RKO (cell line): ENCODE data around the gene HOXA10.

Experiments
- DNase-seq: peaks from one replicate; pipeline ENCODE4 v3.0.0-alpha.2; 2016; ENCODE audit warnings: low spot score

The HOXA10 gene

DNA sequence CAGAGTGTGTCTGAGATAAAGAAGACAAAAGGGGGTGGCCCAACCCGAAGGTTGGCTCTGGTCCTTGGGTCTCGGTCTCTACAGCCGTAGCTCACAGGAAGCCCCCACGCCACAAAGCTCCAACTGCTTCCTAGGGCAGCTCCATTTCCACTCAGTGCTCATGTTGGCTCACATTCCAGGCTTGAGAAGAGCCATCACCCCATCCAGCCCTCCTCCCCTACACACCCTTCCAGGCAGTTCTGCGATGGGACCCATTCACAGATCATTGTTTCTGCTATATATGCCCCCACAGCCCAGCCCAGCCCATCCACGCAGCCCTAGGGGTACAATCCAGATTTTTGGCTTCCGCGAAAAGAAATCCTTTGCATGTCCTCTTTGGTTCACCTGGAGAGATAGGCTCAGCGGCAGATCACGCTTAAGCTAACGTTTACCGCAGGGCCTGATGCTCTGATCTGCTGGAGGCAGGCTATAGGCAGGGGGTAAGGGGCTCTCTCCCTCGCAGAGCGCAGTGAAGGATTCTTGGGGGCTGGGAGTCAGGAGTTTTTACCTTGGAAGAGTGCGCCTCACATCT lies 17.1 kb upstream of the HOXA10 start:
- no peak for DNase-seq

DNA sequence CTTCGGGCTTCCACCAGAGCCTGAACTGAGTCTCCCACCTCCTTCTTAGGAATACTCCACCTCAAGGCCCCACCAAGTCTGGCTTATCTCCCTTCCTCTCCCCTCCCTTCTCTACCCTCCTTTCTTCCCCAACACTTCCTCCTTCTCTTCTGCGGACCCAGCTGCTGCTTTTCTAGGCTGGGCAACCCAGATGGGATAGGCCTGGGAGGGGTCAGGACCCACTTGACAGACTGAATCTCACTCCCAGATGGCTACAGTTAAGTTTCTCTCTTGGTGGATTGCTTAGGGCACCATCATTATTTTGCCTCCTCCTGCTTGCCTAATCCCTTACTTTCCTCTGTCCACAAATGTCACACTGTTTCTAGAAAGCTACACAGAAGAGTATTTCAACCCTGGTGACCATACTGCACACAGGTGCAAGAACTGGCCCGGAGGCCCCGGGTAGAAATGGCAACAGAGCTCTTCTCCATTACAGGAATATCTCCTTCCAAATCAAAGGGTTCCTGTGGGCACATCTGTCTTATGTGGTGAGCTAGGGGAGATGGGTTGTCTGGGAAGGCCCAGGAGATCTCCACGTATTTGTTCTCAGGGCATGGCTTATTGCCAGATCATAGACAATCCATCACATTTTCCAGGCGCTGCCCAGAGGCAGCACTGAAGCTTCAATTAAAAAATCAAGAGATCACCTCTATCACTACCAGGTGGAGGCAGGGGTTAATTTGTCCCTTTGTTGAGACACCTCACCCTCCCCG lies 16.1 kb upstream of the HOXA10 start:
- DNase-seq: no peak

DNA sequence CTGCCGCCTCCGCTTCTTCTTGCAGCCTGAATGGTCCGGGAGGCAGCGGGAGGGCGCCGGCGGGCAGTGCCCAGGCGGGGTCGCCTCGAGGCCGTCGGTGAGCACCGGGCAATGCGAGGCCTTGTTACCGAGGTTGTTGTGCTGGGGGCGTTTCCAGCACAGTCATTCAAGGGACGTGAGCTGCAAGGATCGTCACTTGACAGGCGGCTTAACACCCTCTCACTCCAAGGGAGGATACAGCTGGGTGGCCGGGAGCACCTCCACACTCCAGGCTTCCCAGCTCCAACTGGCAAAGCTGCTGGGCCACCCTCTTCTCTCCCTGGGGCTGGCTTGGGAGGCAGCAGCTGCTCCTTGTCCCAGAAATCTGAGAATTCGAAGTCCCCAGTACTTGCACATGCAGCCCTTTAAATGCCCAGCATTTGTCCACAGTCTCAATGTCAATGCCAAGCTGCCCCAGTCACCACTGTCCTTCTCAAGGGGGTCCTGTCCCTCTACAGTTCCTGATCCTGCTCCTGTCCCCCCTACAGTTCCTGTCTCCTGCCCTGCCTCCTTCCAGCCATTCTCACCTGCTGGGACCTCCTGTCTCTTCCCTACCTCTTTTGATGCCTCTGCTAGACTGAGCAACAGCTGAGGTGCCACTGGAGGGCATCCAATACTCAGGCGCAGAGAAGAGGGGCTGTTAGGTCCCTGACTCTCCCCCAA lies 15.3 kb upstream of the HOXA10 start:
- no peak for DNase-seq

DNA sequence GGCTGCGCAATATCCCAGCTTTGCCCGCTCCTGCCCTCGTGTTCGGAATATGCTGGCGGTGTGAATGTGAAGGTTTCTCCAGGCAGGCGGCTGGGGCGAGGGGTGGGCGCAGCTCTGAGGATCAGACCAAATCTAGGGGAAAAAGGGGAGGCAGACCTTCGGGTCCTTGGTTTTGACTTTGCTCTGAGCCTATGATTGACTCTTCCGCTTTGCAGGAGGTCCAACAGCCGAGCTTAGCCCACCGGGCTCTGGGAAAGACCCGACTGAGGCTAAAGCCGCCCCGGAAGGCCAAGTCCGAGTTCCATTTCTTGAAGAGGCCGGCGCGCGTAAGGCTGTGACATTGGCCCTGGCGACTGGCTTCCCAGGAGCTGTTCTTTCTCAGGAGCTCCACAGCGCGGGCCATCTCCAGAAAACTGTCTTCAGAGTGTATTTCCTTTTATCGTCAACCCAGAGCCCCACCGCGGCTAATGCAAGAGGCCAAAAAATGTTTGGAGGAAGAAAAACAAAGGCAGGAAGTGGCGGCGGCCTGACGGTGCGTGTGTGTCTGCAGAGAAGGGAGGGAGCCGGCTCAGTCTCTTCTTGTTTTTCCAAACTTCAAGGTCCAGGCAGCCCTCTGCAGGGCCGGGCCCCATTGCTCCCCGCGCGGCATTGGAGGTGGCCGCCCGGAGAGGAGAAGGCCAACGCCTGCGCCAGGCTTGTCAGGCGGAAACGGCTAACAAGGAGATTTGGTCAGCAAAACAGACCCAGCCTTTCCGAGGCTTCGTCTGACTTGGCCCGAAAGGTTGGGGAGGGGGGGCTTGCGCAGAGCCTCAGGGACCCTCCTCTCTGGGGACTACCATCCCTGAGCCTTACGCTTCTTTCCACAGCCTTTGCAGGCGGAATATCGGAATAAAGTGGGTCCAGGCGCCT lies 14.5 kb upstream of the HOXA10 start:
- DNase-seq: no peak

DNA sequence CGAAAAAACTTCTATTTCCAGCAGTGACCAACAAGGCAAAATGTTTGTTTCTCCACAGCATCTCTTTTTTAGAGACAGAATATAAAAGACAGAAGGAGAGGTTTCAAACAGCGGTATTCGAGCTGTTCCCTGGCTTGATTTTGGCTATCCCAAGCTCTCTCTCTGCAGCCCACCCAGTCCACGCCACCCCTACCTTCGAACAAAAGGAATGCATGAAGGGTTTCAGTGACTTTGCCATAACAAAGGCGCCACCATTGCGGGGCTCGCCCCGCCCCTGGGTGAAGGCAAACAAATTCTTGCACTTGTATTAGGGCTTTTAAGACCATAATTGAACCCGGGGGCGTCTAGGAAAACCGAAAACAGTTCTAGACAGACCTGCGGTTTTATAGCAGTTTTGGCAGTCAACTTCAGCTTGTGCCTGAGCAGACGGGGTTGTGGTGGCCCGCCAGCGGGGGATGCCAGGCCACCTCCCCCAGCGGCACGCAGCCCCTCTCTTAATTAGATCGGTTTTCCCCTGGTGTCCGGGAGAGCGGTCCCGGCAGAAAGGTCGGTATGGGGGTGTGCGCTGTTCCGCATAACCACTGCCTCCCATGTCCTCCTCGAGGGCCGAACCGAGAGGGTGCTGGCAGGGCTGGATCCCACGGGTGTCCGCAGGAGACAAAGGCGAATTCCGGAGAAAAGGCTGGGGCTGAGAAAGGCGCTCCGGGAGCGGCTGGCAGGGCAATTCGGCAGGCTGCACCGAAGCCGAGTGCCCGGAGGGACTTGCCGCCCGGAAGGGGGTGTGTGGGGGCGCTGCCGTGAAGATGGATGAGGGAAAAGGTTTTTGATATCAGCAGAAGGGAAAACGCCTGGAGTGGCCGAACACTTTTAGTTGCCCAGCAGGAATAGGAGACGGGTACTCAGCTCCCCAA lies 13.6 kb upstream of the HOXA10 start:
- no peak for DNase-seq

DNA sequence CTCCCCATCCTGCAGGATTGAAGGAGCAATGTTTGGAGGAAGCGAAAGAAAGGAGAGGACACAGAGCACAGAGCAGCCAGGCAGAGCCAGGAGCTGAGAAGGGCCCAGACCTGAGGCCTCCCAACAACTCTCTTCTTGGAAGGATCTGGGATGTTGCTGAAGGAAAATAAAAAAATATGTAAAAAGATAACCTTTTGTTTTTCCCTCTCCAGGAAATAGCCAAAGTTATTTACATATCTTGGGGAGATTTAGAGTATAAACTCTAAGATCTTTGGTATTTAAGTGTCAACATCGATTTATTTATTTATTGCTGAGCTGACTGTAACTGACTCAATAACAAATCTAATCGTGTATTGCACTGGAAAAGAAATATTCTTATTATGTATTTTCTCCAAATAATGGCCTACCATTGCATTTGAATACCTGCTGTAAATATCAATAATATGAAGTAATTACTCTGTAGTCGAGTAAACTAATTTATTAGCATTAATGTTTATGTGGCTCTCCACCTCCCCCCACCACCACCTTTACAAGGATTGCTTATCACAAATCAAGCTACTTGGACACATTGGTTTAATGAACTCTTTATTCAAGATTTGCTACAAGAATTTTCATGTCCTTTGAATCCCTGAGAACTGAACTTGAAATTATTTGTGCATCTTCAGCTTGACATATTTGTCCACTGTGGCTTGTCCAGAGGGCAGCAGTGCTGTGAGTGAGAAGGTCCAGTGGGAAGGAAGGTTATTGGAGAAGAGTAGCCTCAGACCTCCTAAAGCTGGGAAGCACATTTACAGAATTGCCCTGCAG lies 12.8 kb upstream of the HOXA10 start:
- no peak for DNase-seq

DNA sequence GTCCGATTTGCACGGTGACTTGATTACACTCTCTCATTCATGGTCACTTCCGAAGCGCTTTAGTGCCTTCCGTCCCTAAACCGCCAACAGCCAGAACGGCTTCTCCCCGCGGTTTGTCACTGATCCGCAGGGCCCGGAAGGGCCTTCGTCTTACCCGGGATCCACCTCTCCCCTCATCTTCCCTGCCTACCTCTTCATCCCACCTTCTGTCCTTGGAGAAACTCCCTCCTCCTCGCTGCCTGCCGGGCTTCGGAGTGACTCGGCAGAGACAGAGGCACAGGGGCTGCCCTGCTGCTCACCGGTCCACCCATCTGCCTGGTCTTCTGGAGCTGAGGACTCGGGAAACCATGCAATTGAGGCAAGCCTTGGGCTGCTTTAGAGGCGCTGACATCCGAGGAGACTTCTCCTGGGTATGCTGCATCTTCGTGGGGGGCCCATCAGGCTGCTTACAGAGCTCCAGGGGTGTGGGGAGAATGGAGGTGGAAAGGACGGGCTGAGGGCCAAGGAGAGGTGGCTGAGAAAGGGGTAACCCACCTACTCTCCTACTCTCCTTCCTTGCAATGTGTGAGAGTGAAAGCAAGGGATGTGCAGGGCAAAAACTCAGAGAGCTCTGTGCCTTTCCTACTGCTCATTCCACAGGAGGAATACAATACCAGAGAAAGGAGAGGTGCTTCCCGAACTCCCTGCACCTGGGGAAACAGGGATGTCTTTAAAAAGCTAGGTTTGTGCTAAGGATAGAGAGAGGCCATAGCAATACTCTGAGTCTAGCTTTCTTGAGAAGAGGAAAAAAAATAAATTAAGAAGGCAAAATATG lies 11.9 kb upstream of the HOXA10 start:
- DNase-seq: no peak

DNA sequence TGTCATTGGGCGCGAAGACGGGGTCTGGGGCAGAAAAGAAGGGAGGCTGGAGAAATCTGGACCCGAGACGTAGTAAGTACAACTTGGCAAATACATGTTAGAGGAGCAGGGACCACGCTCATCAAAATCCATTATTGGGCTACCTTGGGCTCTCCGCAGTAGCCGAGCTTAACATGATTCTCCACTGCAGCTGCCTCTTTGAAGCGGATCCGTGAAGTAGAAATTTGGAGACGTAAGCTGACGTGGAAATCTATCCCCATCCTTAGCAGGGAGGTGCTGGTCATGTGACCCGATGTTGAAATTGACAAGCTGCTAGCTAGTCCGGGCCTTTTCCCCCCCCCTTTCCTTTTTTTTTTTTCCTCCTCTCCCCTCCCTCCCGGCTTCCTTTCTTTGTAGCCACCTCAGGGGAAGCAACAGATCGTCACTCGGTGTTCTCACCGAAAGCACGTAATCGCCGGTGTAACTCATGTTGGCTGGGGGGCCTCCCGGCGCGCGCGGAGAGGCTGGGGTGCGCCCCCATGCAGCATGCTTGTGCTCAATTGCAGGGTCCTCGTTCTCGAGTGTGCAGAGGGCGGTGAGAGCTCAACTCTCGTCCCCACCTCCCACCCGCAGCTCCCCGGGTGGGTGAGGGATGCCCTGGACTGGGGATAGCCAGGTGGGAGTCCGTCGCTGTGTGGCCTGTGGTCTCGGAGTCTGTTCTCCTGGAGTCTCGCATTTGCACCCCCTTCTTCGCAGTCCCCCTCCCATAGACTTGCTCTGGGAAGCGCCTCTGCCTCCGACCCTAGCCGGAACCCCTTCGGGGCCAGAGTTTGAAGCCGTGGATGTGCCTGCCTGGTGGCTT lies 11.1 kb upstream of the HOXA10 start, which contains the start of gene HOXA11:
Gene HOXA11, minus strand, starts transcription at position 220 of the 841 bp plus-strand sequence. Its CDS starts 88 bp downstream, at position 132.
- DNase-seq: peak; percentile 79

DNA sequence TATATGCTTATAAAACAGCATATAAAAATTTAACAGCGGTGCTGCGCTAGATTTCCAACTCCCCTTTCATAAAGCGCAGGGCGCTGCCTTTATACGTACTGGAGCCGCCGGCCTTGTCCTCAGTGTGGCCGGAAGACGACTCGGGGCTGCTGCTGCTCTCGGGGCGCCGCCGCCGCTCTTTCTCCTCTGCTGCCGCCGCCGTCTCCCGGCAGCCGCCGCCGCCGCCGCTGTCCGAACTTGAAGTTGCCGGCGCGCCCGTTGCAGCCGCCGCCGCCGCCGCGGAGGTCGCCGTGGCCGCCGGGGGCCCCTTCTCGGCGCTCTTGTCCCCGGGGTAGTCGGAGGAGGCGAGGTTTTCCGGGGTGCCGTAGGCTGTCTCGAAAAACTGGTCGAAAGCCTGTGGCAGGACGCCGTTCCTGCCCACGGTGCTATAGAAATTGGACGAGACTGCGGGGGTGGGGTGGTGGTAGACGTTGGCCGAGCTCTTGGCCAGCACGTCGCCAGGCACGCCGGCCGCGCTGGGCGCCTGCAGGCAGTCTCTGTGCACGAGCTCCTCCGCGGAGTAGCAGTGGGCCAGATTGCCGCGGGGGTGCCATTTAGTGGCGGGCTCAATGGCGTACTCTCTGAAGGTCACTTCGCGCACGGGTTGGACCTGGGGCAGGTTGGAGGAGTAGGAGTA lies 10.4 kb upstream of the HOXA10 start:
- DNase-seq: peak; percentile 68

DNA sequence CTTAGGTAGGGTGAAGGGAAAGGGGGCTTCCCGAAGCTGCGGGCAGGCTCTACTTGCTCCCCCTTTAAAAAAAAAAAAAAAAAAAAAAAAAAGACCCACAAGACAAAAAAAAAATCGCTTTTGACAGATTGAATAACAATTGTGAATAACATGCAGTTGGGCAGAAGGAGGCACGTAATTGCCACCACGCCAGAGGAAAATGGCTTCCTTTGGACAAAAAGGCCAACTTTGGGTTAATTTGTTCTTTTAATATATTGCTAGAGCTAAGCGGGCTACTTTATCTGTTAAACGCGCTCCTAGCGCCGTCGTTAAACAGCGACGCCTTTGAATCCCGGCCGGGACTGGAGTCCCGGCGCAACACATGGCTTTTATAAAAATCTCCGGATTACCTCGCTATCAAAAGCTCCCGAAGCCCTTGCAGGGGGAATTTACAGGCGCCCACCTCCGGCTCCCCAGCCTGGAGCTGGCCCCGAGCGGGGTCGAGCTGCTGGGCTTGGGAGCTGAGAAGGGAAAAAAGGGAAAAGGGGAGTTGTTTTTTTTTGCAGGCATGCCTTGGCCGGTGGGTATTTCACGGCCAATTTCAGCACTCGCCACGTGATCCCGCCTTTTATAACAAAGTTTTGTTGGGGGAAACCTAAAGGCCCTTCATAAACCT lies 9.7 kb upstream of the HOXA10 start:
- peak; percentile 39 for DNase-seq

DNA sequence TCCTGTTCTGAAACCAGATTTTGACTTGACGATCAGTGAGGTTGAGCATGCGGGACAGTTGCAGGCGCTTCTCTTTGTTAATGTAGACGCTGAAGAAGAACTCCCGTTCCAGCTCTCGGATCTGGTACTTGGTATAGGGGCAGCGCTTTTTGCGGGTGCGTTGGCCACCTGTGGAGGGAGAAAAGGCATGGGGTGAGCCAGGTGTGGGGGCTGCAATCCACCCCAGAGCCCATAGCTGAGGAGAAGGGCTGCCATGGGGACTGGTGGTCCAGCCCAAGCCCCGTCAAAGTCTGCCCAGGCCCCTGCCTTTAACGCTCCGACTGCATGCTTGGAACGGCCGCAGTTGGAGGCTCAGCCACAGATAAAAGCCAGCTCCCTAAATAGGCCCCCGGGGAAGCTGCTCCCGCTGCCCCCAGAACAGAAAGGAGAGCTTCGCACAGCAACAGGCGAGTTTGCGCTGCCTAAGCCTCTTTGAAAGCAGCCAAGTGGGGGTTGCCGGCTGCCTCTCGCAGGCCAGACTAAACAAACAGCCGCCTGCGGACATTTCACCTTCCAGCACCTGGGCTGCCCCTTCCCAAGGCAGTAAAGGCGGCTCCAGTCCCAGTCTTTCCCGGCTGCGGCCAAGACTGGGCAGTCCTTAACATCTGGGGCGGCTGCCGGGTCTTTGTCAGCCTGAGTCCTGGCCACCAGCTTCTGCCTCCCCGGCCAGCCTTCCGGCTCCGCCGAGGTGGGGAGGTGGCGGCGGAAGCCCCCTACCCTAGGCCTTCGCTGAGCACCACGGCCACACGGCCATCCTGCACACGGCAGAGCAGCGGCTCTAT lies 9.0 kb upstream of the HOXA10 start:
- peak; percentile 39 for DNase-seq

DNA sequence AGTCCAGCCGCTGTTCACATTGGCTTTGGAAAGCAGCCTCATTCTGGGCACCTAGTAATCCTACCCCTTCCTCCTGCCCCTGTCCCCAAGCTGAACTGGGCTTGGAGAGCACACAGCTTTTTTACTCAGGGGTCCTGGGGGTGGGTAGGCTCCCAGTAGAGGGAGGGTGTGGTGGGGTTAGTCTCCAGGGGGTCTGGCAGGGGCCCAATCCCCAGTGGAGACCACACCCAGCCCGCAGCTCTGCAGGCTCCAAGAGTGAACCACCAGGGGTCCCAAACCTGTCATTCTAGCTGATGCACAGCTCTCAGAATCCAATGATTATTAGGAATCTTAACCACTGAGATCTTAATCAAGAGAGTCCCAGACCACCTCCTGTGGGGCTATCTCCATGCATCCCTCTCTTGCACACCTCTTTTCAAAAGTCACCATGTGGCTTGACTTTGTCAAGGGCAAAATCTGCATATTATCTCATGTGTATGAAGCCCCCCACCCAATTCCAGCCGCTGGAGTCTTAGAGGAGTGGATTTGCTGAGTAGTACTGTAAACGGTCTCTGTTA lies 8.2 kb upstream of the HOXA10 start:
- DNase-seq: no peak

DNA sequence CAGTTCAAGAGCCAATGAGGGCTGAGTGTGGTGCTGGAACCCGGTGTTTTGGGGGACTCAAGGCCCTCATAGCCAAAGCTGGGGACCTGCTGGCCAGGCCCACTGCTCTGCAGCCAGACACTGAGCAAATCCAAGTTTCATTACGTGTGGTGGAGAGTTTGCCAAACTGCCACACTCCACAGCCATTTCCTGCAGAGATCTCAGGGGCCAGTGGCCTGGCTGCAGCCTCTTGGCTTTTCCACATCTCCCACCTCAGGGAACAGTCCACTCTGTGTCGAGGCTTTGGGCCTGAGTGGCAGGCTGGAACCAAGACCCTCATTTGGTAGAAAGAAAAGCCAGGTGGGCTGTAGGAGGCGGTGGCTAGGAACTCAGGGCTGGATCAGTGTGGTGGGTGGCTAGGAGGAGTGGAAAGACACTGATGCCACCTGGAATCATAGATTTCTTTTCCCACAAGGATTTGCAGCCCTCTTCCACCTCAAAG lies 7.7 kb upstream of the HOXA10 start:
- no peak for DNase-seq

DNA sequence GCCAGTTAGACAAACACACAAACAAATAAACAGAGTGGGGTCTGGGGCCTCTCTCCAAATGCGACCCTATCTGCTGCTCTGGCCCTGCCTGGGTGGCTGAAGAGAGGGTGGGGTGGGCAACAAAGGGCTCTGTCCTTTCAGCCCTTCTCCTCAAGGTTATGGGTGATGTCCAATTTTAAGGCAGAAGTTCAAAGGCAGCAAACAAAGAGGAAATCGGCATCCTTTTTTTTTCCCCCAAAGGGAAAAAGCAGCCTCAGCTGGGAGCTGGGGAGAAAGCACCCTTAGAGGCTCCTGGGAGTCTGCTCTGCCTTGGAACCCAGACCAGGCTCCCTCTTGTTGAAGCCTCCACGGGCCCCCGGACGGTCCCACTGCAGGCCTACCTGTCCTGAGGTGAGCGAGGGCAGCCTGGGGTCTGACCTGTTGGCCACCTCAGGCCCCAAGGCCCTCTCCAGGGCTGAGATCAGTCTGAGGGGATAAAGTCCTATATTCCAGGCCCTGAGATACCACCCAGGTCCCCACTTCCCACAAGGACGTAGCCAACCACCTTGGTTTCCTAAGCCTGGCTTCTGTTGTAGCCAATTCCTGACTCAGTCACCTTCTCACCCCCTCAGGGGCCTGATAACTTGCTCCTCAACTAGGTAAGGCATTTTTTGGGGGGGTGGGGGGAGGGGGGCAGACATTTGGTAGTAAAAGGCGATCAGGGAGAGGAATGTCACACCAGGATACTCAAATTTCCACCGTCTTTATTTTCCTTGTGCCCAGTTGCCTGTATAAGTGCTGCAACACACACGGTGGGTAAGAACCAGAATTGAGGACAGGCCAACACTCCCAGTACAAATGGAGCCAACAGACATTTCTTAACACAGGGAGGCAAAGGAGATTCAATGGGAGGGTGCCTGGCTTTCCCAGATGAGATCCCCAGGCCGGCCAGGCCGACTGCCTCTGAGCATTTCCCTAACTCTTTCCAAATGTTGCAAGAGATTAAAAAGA lies 6.6 kb upstream of the HOXA10 start:
- DNase-seq: no peak
